WTC11 (cell line): ENCODE measurements around the gene PLCL2. TPM values are rescaled to one million over a fixed set of nuclear protein-coding genes. Genes with fewer than 3 reads are reported as not detected.
"Not testable (repeated sequence)": the region's sequence is repeated elsewhere in the genome, so short reads cannot be mapped to it uniquely, and the experiment has no call there.

Source experiments
- ATAC-seq: fragments of 200-7000 bp; cut with Tn5 transposase; 2 replicates; pipeline ENCODE4 v1.10.0; 2021; ENCODE audit warnings: mild to moderate bottlenecking, moderate library complexity
- CTCF ChIA-PET: fragments of 300-600 bp; sonication (Branson Sonifier 250); formaldehyde crosslinking; loops from one replicate; lab custom pipeline; 2021; ENCODE audit warnings: antibody characterized with exemption; lab: Charles Lee
- POLR2A ChIA-PET: fragments of 350-600 bp; sonication (Branson Sonifier 250); formaldehyde crosslinking; loops from one replicate; lab custom pipeline; 2021; ENCODE audit warnings: antibody characterized with exemption; lab: Charles Lee
- DNase-seq: peaks from one replicate; pipeline ENCODE4 v3.0.0; 2021; ENCODE audit warnings: low spot score
- H3K27ac Mint-ChIP-seq: 2 replicates; pipeline ENCODE4 v1.8.0; 2021; ENCODE audit warnings: mixed read lengths
- H3K27me3 Mint-ChIP-seq: 2 replicates; pipeline ENCODE4 v1.8.0; 2021; ENCODE audit warnings: low read depth, mild to moderate bottlenecking, moderate library complexity, mixed read lengths
- H3K36me3 Mint-ChIP-seq: 2 replicates; pipeline ENCODE4 v1.8.0; 2021; ENCODE audit warnings: mixed read lengths
- H3K4me1 Mint-ChIP-seq: 2 replicates; pipeline ENCODE4 v1.8.0; 2022; ENCODE audit warnings: mixed read lengths
- H3K4me3 Mint-ChIP-seq: 2 replicates; pipeline ENCODE4 v1.8.0; 2021; ENCODE audit warnings: mild to moderate bottlenecking, moderate library complexity, mixed read lengths
- H3K9me3 Mint-ChIP-seq: 2 replicates; pipeline ENCODE4 v1.8.0; 2021; ENCODE audit warnings: mixed read lengths
- AR ChIP-seq: fragments of 250-450 bp; sonication (Bioruptor Pico); IDR thresholded peaks from 2 replicates; pipeline ENCODE4 v1.9.0; 2021; ENCODE audit warnings: mild to moderate bottlenecking
- CBFB ChIP-seq: sonication (generic); formaldehyde crosslinking; IDR thresholded peaks from 2 replicates; pipeline ENCODE4 v1.8.1; 2022; ENCODE audit warnings: mild to moderate bottlenecking, low read depth, missing genetic modification reagents
- CREB1 ChIP-seq: sonication (generic); formaldehyde crosslinking; IDR thresholded peaks from 2 replicates; pipeline ENCODE4 v1.8.0; 2023; ENCODE audit warnings: mild to moderate bottlenecking, missing genetic modification reagents
- CREM ChIP-seq: sonication (generic); formaldehyde crosslinking; IDR thresholded peaks from 2 replicates; pipeline ENCODE4 v1.8.1; 2022; ENCODE audit warnings: mild to moderate bottlenecking, missing genetic modification reagents, moderate library complexity
- FOXK1 ChIP-seq: sonication (generic); formaldehyde crosslinking; IDR thresholded peaks from 2 replicates; pipeline ENCODE4 v1.8.0; 2022; ENCODE audit warnings: mild to moderate bottlenecking, moderate library complexity, missing genetic modification reagents
- GABPB1 ChIP-seq: sonication (generic); formaldehyde crosslinking; IDR thresholded peaks from 2 replicates; pipeline ENCODE4 v1.8.1; 2023; ENCODE audit warnings: mild to moderate bottlenecking, missing genetic modification reagents
- GRHL2 ChIP-seq: fragments of 250-450 bp; sonication (Bioruptor Pico); IDR thresholded peaks from 2 replicates; pipeline ENCODE4 v1.8.0; 2022; ENCODE audit warnings: mild to moderate bottlenecking, moderate library complexity; ENCODE audit not compliant: insufficient replicate concordance, severe bottlenecking
- HMGA2 ChIP-seq: fragments of 250-450 bp; sonication (Bioruptor Pico); IDR thresholded peaks from 2 replicates; pipeline ENCODE4 v1.4.0; 2021; ENCODE audit warnings: mild to moderate bottlenecking, moderate library complexity
- JAZF1 ChIP-seq: fragments of 250-450 bp; sonication (Bioruptor Pico); IDR thresholded peaks from 2 replicates; pipeline ENCODE4 v1.9.0; 2021; ENCODE audit warnings: moderate library complexity, mild to moderate bottlenecking, inconsistent platforms
- NFYB ChIP-seq: sonication (generic); formaldehyde crosslinking; conservative IDR thresholded peaks from 2 replicates; pipeline ENCODE4 v1.8.0; 2022; ENCODE audit warnings: low read depth, missing genetic modification reagents
- NR2C2 ChIP-seq: sonication (generic); formaldehyde crosslinking; IDR thresholded peaks from 2 replicates; pipeline ENCODE4 v1.8.0; 2022; ENCODE audit warnings: mild to moderate bottlenecking, missing genetic modification reagents
- RELA ChIP-seq: sonication (generic); formaldehyde crosslinking; IDR thresholded peaks from 2 replicates; pipeline ENCODE4 v1.8.1; 2022; ENCODE audit warnings: missing genetic modification reagents, mild to moderate bottlenecking, borderline replicate concordance
- SMAD3 ChIP-seq: sonication (generic); formaldehyde crosslinking; IDR thresholded peaks from 2 replicates; pipeline ENCODE4 v1.8.0; 2022; ENCODE audit warnings: missing genetic modification reagents, mild to moderate bottlenecking, borderline replicate concordance
- TCF7 ChIP-seq: sonication (generic); formaldehyde crosslinking; IDR thresholded peaks from 2 replicates; pipeline ENCODE4 v1.8.0; 2022; ENCODE audit warnings: mild to moderate bottlenecking, low read depth, missing genetic modification reagents, moderate library complexity
- ZNF232 ChIP-seq: sonication (generic); formaldehyde crosslinking; IDR thresholded peaks from 2 replicates; pipeline ENCODE4 v1.8.0; 2022; ENCODE audit warnings: mild to moderate bottlenecking, missing genetic modification reagents
- ZNF263 ChIP-seq: sonication (generic); formaldehyde crosslinking; IDR thresholded peaks from 2 replicates; pipeline ENCODE4 v1.8.1; 2022; ENCODE audit warnings: low read depth, mild to moderate bottlenecking, moderate library complexity, missing genetic modification reagents
- ZNF396 ChIP-seq: fragments of 250-450 bp; sonication (Bioruptor Pico); IDR thresholded peaks from 2 replicates; pipeline ENCODE4 v1.8.0; 2021; ENCODE audit warnings: mild to moderate bottlenecking, moderate library complexity, borderline replicate concordance
- ZNF423 ChIP-seq: fragments of 250-450 bp; sonication (Bioruptor Pico); IDR thresholded peaks from 2 replicates; pipeline ENCODE4 v2.1.2; 2022; ENCODE audit warnings: mild to moderate bottlenecking, moderate library complexity
- total RNA-seq: library from RNA; stranded (reverse); gene quantifications from 3 replicates; pipeline ENCODE4 v1.2.3, GENCODE V29; 2021
- TF ChIP-seq, protein P1 (sequence below): fragments of 250-450 bp; sonication (Bioruptor Pico); IDR thresholded peaks from 2 replicates; pipeline ENCODE4 v1.9.0; 2021; ENCODE audit warnings: mild to moderate bottlenecking
- TF ChIP-seq, protein P2 (sequence below): sonication (generic); formaldehyde crosslinking; IDR thresholded peaks from 2 replicates; pipeline ENCODE4 v1.8.1; 2022; ENCODE audit warnings: missing genetic modification reagents, borderline replicate concordance
- TF ChIP-seq, protein P3 (sequence below): sonication (generic); formaldehyde crosslinking; IDR thresholded peaks from 2 replicates; pipeline ENCODE4 v1.8.1; 2023; ENCODE audit warnings: mild to moderate bottlenecking, missing genetic modification reagents

Gene PLCL2
- total RNA-seq, 1 experiment from 2014 or later = 11.8 TPM

DNA sequence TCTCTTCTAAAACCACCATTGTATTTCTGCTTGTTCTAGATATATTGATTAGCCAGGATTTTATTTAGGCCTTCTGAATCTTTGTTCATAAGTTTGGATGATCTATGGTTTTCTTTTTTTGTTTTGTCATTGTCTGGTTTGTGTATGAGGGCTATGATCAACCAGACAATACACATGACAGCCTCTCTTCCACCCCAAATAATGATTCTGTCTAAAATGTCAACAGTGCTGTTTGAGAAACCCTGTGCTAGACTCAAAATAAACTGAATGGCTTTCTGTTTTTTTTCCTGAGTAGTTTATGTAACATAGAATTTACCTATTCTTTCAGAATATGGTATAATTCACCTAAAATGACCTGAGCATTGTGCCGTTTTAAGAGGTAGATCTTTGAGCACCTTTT is 66.1 kb downstream of the PLCL2 start:
- DNase-seq (no peak), ATAC-seq (no peak)
- CTCF ChIA-PET = no interaction called here
- POLR2A ChIA-PET = no interaction called here
- no peak for TF ChIP-seq SMAD3
- no peak for TF ChIP-seq ZNF232 (CRISPR knock-in tag)
- no peak for TF ChIP-seq CBFB (CRISPR knock-in tag)
- no peak for TF ChIP-seq NFYB (CRISPR knock-in tag)
- no peak for TF ChIP-seq RELA (CRISPR knock-in tag)
- Mint-ChIP-seq H3K27ac (no peak overlapping the region), H3K36me3 (no peaks in the 10 kb centered on the region), H3K4me1 (no peaks in the 10 kb centered on the region), H3K9me3 (no peaks in the 10 kb centered on the region), H3K4me3 (no peak overlapping the region), H3K27me3 (no peaks in the 10 kb centered on the region)

DNA sequence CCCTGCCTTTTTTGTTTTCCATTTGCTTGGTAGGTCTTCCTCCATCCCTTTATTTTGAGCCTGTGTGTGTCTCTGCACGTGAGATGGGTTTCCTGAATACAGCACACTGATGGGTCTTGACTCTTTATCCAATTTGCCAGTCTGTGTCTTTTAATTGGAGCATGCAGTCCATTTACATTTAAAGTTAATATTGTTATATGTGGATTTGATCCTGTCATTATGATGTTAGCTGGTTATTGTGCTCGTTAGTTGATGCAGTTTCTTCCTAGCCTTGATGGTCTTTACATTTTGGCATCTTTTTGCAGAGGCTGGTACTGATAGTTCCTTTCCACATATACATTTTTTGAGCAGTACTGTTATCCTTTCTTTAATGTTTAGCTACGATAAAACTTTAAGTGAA is 73.1 kb downstream of the PLCL2 start:
- H3K36me3 Mint-ChIP-seq, CTCF ChIA-PET, POLR2A ChIA-PET, H3K4me3 Mint-ChIP-seq, DNase-seq, ATAC-seq, H3K27me3 Mint-ChIP-seq, H3K27ac Mint-ChIP-seq, H3K9me3 Mint-ChIP-seq: not testable (repeated sequence)
- H3K4me1 Mint-ChIP-seq = peaks cover 19% of the 10 kb centered on the region

DNA sequence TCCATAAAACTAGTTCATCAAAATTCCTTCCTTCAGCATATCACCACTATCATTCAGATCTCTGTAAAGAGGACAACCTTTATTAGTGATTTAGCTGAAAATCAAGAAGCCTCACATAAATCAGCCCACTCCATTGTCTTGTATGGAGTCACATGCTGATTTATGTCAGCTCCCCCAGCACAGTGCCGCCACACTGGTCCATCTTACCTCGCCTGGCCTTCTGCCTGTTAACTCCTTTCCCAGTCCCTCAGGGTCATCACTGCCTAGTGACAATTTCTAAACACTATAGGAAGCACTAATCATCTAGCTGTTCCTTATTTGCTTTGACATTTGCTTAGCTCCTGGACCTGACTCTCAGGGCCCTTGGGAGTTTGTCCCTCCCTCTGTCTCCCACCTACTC is 75.4 kb downstream of the PLCL2 start:
- no peak overlapping the region for H3K4me3 Mint-ChIP-seq
- no peak overlapping the region for H3K27ac Mint-ChIP-seq
- no peak for TF ChIP-seq HMGA2 (CRISPR knock-in tag)
- TF ChIP-seq, protein P1, sequence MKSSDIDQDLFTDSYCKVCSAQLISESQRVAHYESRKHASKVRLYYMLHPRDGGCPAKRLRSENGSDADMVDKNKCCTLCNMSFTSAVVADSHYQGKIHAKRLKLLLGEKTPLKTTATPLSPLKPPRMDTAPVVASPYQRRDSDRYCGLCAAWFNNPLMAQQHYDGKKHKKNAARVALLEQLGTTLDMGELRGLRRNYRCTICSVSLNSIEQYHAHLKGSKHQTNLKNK = no peak
- TF ChIP-seq JAZF1 (CRISPR knock-in tag) = no peak
- no peak for TF ChIP-seq GRHL2 (CRISPR knock-in tag)
- TF ChIP-seq ZNF396 (CRISPR knock-in tag) = no peak
- no peak for TF ChIP-seq ZNF423
- TF ChIP-seq, protein P2, sequence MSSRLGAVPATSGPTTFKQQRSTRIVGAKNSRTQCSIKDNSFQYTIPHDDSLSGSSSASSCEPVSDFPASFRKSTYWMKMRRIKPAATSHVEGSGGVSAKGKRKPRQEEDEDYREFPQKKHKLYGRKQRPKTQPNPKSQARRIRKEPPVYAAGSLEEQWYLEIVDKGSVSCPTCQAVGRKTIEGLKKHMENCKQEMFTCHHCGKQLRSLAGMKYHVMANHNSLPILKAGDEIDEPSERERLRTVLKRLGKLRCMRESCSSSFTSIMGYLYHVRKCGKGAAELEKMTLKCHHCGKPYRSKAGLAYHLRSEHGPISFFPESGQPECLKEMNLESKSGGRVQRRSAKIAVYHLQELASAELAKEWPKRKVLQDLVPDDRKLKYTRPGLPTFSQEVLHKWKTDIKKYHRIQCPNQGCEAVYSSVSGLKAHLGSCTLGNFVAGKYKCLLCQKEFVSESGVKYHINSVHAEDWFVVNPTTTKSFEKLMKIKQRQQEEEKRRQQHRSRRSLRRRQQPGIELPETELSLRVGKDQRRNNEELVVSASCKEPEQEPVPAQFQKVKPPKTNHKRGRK (CRISPR knock-in tag) = no peak
- no peak for TF ChIP-seq FOXK1 (CRISPR knock-in tag)
- no peak for TF ChIP-seq AR (CRISPR knock-in tag)
- no peak for TF ChIP-seq CREB1 (CRISPR knock-in tag)
- TF ChIP-seq ZNF263 (CRISPR knock-in tag) = no peak
- no peak for TF ChIP-seq NR2C2 (CRISPR knock-in tag)
- no peak for TF ChIP-seq CREM (CRISPR knock-in tag)
- TF ChIP-seq GABPB1 (CRISPR knock-in tag) = no peak
- TF ChIP-seq TCF7 (CRISPR knock-in tag) = no peak
- TF ChIP-seq, protein P3, sequence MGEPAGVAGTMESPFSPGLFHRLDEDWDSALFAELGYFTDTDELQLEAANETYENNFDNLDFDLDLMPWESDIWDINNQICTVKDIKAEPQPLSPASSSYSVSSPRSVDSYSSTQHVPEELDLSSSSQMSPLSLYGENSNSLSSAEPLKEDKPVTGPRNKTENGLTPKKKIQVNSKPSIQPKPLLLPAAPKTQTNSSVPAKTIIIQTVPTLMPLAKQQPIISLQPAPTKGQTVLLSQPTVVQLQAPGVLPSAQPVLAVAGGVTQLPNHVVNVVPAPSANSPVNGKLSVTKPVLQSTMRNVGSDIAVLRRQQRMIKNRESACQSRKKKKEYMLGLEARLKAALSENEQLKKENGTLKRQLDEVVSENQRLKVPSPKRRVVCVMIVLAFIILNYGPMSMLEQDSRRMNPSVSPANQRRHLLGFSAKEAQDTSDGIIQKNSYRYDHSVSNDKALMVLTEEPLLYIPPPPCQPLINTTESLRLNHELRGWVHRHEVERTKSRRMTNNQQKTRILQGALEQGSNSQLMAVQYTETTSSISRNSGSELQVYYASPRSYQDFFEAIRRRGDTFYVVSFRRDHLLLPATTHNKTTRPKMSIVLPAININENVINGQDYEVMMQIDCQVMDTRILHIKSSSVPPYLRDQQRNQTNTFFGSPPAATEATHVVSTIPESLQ (CRISPR knock-in tag) = no peak
- no peaks in the 10 kb centered on the region for H3K9me3 Mint-ChIP-seq
- DNase-seq (no peak), ATAC-seq (no peak)
- H3K36me3 Mint-ChIP-seq = no peaks in the 10 kb centered on the region
- CTCF ChIA-PET = no interaction called here
- H3K27me3 Mint-ChIP-seq = no peaks in the 10 kb centered on the region
- POLR2A ChIA-PET = no interaction called here
- H3K4me1 Mint-ChIP-seq = peaks cover 19% of the 10 kb centered on the region
